GM21367 (cell line): ENCODE measurements around the gene ITPRIPL1.

ENCODE experiments used
- ATAC-seq: cut with Tn5 transposase; IDR thresholded peaks from one replicate; pipeline ENCODE4 v1.9.1; 2021; ENCODE audit not compliant: unreplicated experiment

Gene ITPRIPL1

DNA sequence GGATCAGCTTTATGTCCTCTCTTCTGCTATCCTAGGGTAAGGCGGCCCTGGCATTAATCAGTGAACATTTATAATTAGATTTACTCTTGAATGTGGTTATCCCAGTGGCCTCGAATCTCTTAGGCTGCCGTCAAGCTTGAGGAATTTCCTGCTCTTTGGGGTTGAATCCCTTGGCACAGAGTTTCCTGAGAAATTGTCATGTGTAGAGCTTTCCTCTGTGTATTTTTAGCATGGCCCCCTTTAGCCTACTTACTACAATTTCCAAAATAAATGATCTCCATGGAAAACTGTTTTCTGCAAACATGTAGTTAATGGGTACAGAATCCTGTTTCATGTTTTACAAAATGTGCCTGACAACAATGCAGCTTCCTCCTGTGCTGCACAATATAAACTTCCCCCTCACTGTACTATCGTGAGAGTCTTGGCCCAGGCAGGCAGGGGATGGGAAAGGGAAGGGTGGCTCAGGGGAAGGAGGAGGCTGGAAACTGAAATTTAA, 28.5 kb downstream of the ITPRIPL1 start:
- no peak for ATAC-seq

DNA sequence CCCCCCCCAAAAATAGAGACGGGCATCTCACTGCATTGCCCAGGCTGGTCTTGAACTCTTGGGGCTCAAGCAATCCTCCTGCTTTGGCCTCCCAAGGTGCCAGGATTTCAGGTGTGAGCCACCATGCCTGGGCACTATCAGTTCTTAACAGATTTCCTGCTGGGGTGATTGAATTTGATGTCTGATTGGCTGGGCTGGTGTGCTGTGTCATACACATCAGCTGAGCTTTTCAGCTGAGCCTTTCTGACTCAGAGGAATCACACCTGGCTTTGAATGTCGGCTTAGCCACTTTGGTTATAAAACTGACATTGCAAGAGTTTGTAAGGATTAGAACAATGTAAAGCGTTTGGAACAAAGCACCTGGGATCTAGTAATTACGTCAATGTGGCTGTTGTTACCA, 29.4 kb downstream of the ITPRIPL1 start:
- no peak for ATAC-seq

DNA sequence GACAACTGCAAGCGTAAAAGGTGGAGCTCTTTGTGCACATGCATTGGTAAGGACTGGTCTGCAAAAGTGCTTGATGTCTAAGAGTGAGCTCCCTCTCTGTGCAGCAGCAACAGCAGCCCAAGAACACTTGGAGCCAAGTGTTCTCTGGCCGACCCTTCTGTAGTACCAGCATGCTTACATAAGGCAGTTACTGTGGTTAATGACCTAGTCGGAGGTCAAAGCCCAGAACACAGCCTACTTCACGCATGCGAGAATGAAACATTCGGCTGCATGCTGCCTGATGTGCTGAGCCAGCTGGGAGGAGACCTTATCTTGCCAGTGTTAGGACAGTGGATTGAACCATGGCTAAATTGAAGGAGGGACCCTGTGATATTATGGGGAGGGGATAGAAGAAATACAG, 31.8 kb downstream of the ITPRIPL1 start:
- ATAC-seq: no peak

DNA sequence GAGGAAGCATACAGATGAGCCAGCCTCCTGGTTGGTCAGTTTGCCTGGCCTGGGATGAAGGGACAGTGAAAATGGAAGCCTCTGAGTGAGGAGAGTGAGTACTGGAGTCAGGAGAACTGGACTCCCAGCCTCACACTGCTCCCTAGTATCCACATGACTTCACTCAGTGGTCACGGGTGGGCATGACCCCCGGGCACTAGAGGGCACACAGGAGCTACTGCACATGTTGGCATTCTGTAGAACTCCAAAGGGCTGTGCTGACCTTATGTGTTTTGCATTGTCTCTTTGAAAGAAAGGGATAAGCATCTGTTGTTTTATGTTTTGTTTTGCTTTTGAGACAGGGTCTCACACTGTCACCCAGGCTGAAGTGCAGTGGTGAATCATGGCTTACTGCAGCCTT, 34.2 kb downstream of the ITPRIPL1 start:
- ATAC-seq: no peak

DNA sequence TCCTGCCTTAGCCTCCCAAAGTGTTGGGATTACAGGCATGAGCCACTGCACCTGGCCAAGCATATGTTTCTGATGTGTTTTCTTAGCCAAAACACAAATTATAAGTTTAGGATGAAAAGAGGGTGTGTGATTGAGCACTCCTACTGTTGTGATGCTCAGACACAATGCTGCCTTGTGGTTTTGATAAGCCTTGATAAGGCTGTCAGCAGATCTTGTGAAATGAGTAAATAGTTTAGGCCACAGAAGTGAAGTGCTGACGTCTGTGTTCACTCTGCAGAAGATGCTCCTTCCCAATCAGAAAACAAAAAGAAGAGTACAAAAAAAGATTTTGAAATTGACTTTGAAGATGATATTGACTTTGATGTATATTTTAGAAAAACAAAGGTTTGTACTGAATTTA, 34.7 kb downstream of the ITPRIPL1 start:
- ATAC-seq: no peak

DNA sequence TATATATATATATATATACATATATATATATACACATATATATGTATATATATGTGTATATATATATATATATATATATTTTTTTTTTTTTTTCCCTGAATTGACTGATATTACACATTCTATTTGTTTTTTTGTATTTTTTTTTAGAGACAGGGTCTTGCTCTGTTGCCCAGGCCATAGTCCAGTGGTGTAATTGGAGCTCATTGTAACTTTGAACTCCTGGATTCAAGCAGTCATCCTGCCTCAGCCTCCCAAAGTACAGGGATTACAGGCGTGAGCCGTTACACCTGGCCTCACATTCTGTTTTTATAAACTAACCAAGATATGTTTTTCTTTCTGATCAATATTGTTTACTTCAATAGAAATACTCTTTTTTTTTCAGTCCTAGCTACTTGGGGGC, 36.6 kb downstream of the ITPRIPL1 start:
- no peak for ATAC-seq

DNA sequence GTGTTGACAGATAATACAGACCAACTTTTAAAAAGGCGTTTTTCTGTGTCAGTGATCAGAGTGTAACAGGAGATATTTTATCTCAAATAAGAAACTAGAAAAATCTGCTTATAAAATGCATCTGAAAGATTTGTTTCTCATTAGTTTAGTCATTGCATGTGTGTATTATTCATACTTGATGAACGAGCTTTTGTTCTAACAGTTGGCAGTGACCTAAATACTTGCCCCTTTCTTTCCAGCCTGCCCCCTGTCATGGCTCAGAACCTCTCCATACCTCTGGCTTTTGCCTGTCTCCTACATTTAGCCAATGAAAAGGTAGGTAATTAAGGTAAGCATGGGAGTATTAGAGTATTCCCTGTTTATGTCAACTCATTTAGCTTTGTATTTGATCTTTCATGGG, 44.1 kb downstream of the ITPRIPL1 start:
- no peak for ATAC-seq

DNA sequence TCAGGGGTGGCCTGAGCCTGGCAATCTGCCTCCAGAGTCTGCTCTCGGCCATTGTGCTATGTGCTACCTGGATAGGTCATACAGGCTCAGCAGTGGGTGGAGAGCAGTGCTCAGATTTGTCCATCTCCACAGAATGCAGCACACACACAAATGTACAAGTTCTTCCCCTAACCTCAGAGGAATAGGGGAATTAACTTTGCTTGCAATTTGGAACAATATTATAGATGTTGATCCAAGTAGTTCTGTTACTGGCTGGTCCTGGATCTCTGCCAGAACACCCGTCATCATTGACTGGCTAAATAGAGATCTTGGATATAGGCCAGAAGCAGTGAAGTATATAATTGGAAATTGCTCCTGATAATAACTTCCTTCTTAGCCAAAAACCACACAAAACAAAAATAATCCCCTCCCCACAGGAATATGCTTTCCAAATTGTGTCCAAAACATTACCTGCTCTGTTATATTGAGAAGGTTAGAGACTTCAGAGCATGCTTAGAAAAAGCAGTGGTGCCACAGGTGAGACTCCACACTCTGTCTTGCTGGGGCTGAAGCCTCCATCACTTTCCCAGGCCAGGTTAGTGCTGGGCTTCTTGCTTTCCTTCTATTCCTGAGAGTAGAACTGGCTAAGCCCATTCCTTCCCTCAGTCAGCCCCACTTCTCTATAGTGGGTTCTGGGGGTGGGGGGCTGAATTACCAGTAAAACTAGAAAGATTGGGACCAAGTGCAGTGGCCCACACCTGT, 49.3 kb downstream of the ITPRIPL1 start:
- ATAC-seq: no peak
